Upper lobe of left lung (tissue), 6 donors: Measurements from ENCODE around the gene DUSP11. TPM values are rescaled to one million over a fixed set of nuclear protein-coding genes. Genes with fewer than 3 reads are reported as not detected.

Experiments used
- ATAC-seq, 2 donors: fragments of 200-7000 bp; cut with Tn5 transposase; one replicate each; pipeline ENCODE4 v1.9.1; 2022; ENCODE audit warnings: mild to moderate bottlenecking in 2 of 2, moderate library complexity in 2 of 2; ENCODE audit not compliant: low FRiP score in 2 of 2
- DNase-seq, 2 donors: peaks; one replicate each; pipeline ENCODE4 v3.0.0-alpha.2; 2019 to 2020
- H3K27ac ChIP-seq, 4 donors: fragments of 200-600 bp; sonication (generic); one replicate each; pipeline ENCODE4 v1.5.1; 2016 to 2019
- H3K27me3 ChIP-seq, 4 donors: fragments of 200-600 bp; sonication (generic); one replicate each; pipeline ENCODE4 v1.5.1; 2017 to 2019
- H3K36me3 ChIP-seq, 4 donors: fragments of 200-600 bp; sonication (generic); one replicate each; pipeline ENCODE4 v1.5.1; 2016 to 2019
- H3K4me1 ChIP-seq, 4 donors: fragments of 200-600 bp; sonication (generic); one replicate each; pipeline ENCODE4 v1.5.1; 2018 to 2019
- H3K4me3 ChIP-seq, 4 donors: fragments of 200-600 bp; sonication (generic); one replicate each; pipeline ENCODE4 v1.5.1; 2017 to 2019; ENCODE audit warnings: mild to moderate bottlenecking in 2 of 4, moderate library complexity in 1 of 4
- H3K9me3 ChIP-seq, 4 donors: fragments of 200-600 bp; sonication (generic); one replicate each; pipeline ENCODE4 v1.5.1; 2018 to 2019
- CTCF ChIP-seq, 6 experiments: fragments of 450-650 bp in 4 of 6; fragments of 200-600 bp in 2 of 6; sonication (generic) in 2 of 6; IDR thresholded peaks; one replicate each; pipeline ENCODE4 v1.5.1; 2016 to 2019; ENCODE audit warnings: antibody characterized with exemption in 6 of 6
- EP300 ChIP-seq, 4 donors: sonication (generic); formaldehyde crosslinking; IDR thresholded peaks; one replicate each; pipeline ENCODE4 v1.5.1; 2017; ENCODE audit warnings: antibody characterized with exemption in 4 of 4, control low read depth in 2 of 4
- POLR2A ChIP-seq, 4 donors: fragments of 450-650 bp; IDR thresholded peaks; one replicate each; pipeline ENCODE4 v1.5.1; 2016 to 2017; ENCODE audit warnings: antibody characterized with exemption in 4 of 4, mild to moderate bottlenecking in 2 of 4
- POLR2AphosphoS5 ChIP-seq, 2 donors: sonication (generic); formaldehyde crosslinking; IDR thresholded peaks; one replicate each; pipeline ENCODE4 v1.5.1; 2017; ENCODE audit warnings: antibody characterized with exemption in 2 of 2
- WGBS, 2 donors: methylation state at CpG; one replicate each; pipeline ENCODE4 v1.1.5; 2017 to 2018; 5-methylcytosine and 5-hydroxymethylcytosine counted together
- total RNA-seq, 6 donors: library from RNA; depleted of rRNA in 4 of 6; stranded (reverse); fragments of >200 nt in 4 of 6; gene quantifications; one replicate each; pipeline versions ENCODE4 v1.1.0 to v1.2.1, GENCODE V29; 2016 to 2021
- donor health status: DM: no; HTN: no; CAD: no; lungs with moderate emphysema.
- donor health status: DM: no; HTN: yes; CAD: no; lungs with severe emphysema.

DUSP11 gene
- 10 to 100 TPM; 14.2 to 40.9 (median 19.7) TPM for total RNA-seq

DNA sequence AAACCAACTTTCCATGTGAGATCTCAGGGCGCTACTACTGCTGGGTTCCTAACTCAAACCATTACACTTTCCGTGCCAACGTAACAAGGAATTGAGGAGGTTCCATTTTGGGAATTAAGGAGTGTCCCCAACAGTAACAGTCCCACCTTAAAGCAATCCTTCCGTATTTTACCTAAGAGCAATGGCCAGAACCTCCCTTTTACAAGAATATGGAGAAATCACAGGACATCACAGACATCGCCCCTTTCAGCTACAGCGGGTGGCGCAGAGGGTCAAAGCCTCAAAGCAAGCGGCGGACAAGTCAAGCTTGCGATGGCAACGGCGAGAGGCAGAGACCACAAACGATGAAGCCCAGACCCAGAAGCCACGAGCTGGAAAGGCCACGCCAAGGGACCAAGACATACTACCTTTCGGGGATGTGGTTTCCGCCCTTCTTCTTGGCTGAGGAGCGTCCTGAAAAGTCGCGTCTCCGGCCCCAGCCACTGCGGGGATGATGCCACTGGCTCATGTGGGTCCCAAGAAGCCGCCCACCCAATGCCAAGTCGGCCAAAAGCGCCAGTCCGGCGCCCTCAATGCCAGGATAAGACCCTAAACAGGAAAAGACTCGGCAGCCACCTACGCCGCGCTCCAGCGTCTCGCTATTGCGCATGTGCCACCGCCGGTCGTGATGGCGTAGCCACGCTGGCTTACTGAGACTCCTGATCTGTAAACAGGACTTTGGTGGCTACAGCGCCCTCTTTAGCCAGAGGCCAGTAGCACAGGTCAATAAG, at the start of gene DUSP11:
TSS of gene DUSP11 (minus strand) at position 637 of the 770 bp plus-strand sequence. CDS start at position 508, 129 bp downstream.
- Histone ChIP-seq H3K4me1 (peaks cover 13 to 23% (median 16%) of the 10 kb centered on the region in 4 donors), H3K9me3 (no peaks in the 10 kb centered on the region), H3K4me3 (peak within 1 kb of the TSS; percentile 60 to 87 (median 71)), H3K27me3 (no peaks in the 10 kb centered on the region), H3K36me3 (peaks cover 5 to 26% (median 10%) of the 10 kb centered on the region in 4 donors), H3K27ac (peak within 1 kb of the TSS; percentile 92 to 94 (median 92))
- peak; percentile 96 to 98 for DNase-seq
- 1 to 2% methylated on average over 22 to 40 of the region's 40 CpGs for WGBS, 2 donors
- TF ChIP-seq POLR2A (IDR thresholded peaks at IDR 0.05) (peak in 3 of 4 donors; percentile 73 to 90 (median 76)), POLR2AphosphoS5 (IDR thresholded peaks at IDR 0.05) (peak; percentile 82 to 95), CTCF (IDR thresholded peaks at IDR 0.05) (peak; percentile 88 to 96 (median 92)), EP300 (IDR thresholded peaks at IDR 0.05) (no peak)
- peak; percentile 100 for ATAC-seq

- WGBS, 2 donors = 0 to 1% methylated on average over 28 to 31 of the region's 48 CpGs
- H3K4me3 ChIP-seq = peak within 1 kb of the TSS; percentile 60 to 87 (median 82)
- TF ChIP-seq POLR2A (IDR thresholded peaks at IDR 0.05) (peak in 2 of 4 donors; percentile 26 to 78), EP300 (IDR thresholded peaks at IDR 0.05) (no peak), CTCF (IDR thresholded peaks at IDR 0.05) (peak in 1 of 6 experiments; percentile 7), POLR2AphosphoS5 (IDR thresholded peaks at IDR 0.05) (peak; percentile 77 to 80)
- ATAC-seq (peak; percentile 97 to 99), DNase-seq (peak; percentile 97 to 100)
- H3K27ac ChIP-seq = peak within 1 kb of the TSS; percentile 95 to 98 (median 96)
- peaks cover 3 to 21% (median 4%) of the 10 kb centered on the region in 4 donors for H3K36me3 ChIP-seq
- no peaks in the 10 kb centered on the region for H3K9me3 ChIP-seq
- peaks cover 11 to 28% (median 16%) of the 10 kb centered on the region in 4 donors for H3K4me1 ChIP-seq
- H3K27me3 ChIP-seq = no peaks in the 10 kb centered on the region
These were observed 49.1 kb upstream of the DUSP11 start, which contains the start of gene STAMBP for GRCh38 chr2:73828818-73829570. TSS of gene STAMBP (plus strand) at chr2:73828961. CDS start at chr2:73830857, 1,896 bp downstream.

DNA sequence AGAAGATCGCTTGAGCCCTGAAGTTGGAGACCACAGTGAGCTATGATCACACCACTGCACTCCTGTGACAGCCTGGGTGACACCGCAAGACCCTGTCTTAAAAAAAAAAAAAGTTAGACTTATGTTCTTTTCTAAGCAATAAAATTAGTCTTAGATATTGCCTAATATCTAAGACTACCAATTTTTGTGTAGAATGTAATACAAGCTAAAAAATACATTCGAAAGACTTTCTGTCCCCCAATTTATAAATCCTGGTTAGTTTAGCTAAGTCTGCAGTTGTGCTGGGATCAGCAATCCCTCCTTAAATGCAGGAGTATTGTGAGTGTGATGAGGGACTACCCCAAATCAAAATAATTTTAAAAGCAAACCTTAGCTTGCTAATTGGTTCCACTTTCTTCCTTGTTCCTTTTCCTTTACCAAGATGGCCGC, 48.5 kb upstream of the DUSP11 start:
- peak overlapping the region; percentile 1 to 87 (median 82) for H3K4me3 ChIP-seq
- H3K27me3 ChIP-seq = no peaks in the 10 kb centered on the region
- ATAC-seq (no peak), DNase-seq (no peak)
- peaks cover 11 to 28% (median 16%) of the 10 kb centered on the region in 4 donors for H3K4me1 ChIP-seq
- H3K27ac ChIP-seq = peak overlapping the region; percentile 95 to 98 (median 96)
- H3K36me3 ChIP-seq = peaks cover 0 to 16% (median 4%) of the 10 kb centered on the region in 4 donors
- no peaks in the 10 kb centered on the region for H3K9me3 ChIP-seq
- no peak for TF ChIP-seq CTCF (IDR thresholded peaks at IDR 0.05)
- no peak for TF ChIP-seq POLR2A (IDR thresholded peaks at IDR 0.05)
- no peak for TF ChIP-seq POLR2AphosphoS5 (IDR thresholded peaks at IDR 0.05)
- TF ChIP-seq EP300 (IDR thresholded peaks at IDR 0.05) = no peak
- WGBS, 2 donors = 58 to 72% methylated on average over 4 of the region's 4 CpGs

GRCh38 chr2:73827660-73828388, 47.9 kb upstream of the DUSP11 start:
- whole genome bisulfite sequencing, 2 donors = 80% methylated on average over 9 of the region's 9 CpGs
- no peaks in the 10 kb centered on the region for H3K27me3 ChIP-seq

More at GRCh38 chr2:73827660-73828388, 47.9 kb upstream of the DUSP11 start:
- no peak for ATAC-seq
- peak overlapping the region in 2 of 4 donors; percentile 95 for H3K27ac ChIP-seq
- no peak for DNase-seq
- TF ChIP-seq POLR2AphosphoS5 (IDR thresholded peaks at IDR 0.05) (no peak), EP300 (IDR thresholded peaks at IDR 0.05) (no peak), CTCF (IDR thresholded peaks at IDR 0.05) (no peak), POLR2A (IDR thresholded peaks at IDR 0.05) (no peak)
- peaks cover 11 to 24% (median 16%) of the 10 kb centered on the region in 4 donors for H3K4me1 ChIP-seq
- peak overlapping the region; percentile 1 to 87 (median 82) for H3K4me3 ChIP-seq
- H3K36me3 ChIP-seq = peaks cover 0 to 14% (median 4%) of the 10 kb centered on the region in 4 donors
- H3K9me3 ChIP-seq = no peaks in the 10 kb centered on the region
